Neural progenitor cell (in vitro differentiated cells): Measurements from ENCODE around the gene CLK3. TPM values are rescaled to one million over a fixed set of nuclear protein-coding genes. Genes with fewer than 3 reads are reported as not detected.

Experiments
- DNase-seq: peaks from one replicate; pipeline ENCODE4 v3.0.0-alpha.2; 2016; ENCODE audit warnings: low spot score
- H2AFZ ChIP-seq: fragments of 200-600 bp; sonication (generic); replicated peaks from 2 replicates; pipeline ENCODE4 v1.6.1; 2016; ENCODE audit warnings: antibody characterized with exemption
- H3F3A ChIP-seq: fragments of 200-600 bp; sonication (generic); 2 replicates; pipeline ENCODE4 v1.6.1; 2016; ENCODE audit warnings: antibody characterized with exemption, low read depth
- H3K27ac ChIP-seq: fragments of 200-600 bp; sonication (generic); 2 replicates; pipeline ENCODE4 v1.5.1; 2016; ENCODE audit warnings: mild to moderate bottlenecking
- H3K27me3 ChIP-seq: fragments of 200-600 bp; sonication (generic); 2 replicates; pipeline ENCODE4 v1.6.1; 2016; ENCODE audit warnings: mild to moderate bottlenecking, moderate library complexity
- H3K36me3 ChIP-seq: fragments of 200-600 bp; sonication (generic); 2 replicates; pipeline ENCODE4 v1.5.1; 2016
- H3K4me1 ChIP-seq: fragments of 200-600 bp; sonication (generic); 2 replicates; pipeline ENCODE4 v1.6.1; 2016; ENCODE audit warnings: mixed run types
- H3K4me2 ChIP-seq: fragments of 200-600 bp; sonication (generic); 2 replicates; pipeline ENCODE4 v1.6.1; 2016
- H3K4me3 ChIP-seq: fragments of 200-600 bp; sonication (generic); 2 replicates; pipeline ENCODE4 v1.5.1; 2016
- H3K79me2 ChIP-seq: fragments of 200-600 bp; sonication (generic); 2 replicates; pipeline ENCODE4 v1.6.1; 2016; ENCODE audit warnings: low read depth
- H3K9ac ChIP-seq: fragments of 200-600 bp; sonication (generic); 2 replicates; pipeline ENCODE4 v1.6.1; 2016
- H3K9me3 ChIP-seq: fragments of 200-600 bp; sonication (generic); 2 replicates; pipeline ENCODE4 v1.5.1; 2016; ENCODE audit warnings: low read depth
- H4K20me1 ChIP-seq: fragments of 200-600 bp; sonication (generic); 2 replicates; pipeline ENCODE4 v1.6.1; 2016; ENCODE audit warnings: low read depth
- H3K27ac Mint-ChIP-seq: 3 replicates; pipeline ENCODE4 v1.8.0; 2021; ENCODE audit warnings: mixed read lengths
- H3K27me3 Mint-ChIP-seq: 2 replicates; pipeline ENCODE4 v1.8.0; 2022; ENCODE audit warnings: low read depth, mild to moderate bottlenecking, inconsistent platforms, moderate library complexity, mixed read lengths; ENCODE audit not compliant: insufficient read depth
- H3K36me3 Mint-ChIP-seq: 3 replicates; pipeline ENCODE4 v1.8.0; 2021; ENCODE audit warnings: mixed read lengths
- H3K4me1 Mint-ChIP-seq: 3 replicates; pipeline ENCODE4 v1.8.0; 2021; ENCODE audit warnings: mixed read lengths
- H3K4me3 Mint-ChIP-seq: 3 replicates; pipeline ENCODE4 v1.8.0; 2021; ENCODE audit warnings: mild to moderate bottlenecking, moderate library complexity, mixed read lengths
- H3K9me3 Mint-ChIP-seq: 3 replicates; pipeline ENCODE4 v1.8.0; 2020; ENCODE audit warnings: mixed read lengths
- CTCF ChIP-seq: fragments of 200-600 bp; sonication (generic); IDR thresholded peaks from 2 replicates; pipeline ENCODE4 v1.5.1; 2017; ENCODE audit warnings: antibody characterized with exemption, mild to moderate bottlenecking
- EZH2 ChIP-seq: fragments of 200-600 bp; sonication (generic); IDR thresholded peaks from 2 replicates; pipeline ENCODE4 v1.6.1; 2017; ENCODE audit warnings: antibody characterized with exemption, mild to moderate bottlenecking, moderate library complexity
- EZH2phosphoT487 ChIP-seq: fragments of 200-600 bp; sonication (generic); IDR thresholded peaks from 2 replicates; pipeline ENCODE4 v1.6.1; 2017; ENCODE audit warnings: antibody characterized with exemption
- total RNA-seq: library from RNA; depleted of rRNA; stranded (reverse); fragments of >200 nt; gene quantifications from 2 replicates; pipeline ENCODE4 v1.2.3, GENCODE V29; 2015; ENCODE audit warnings: low replicate concordance

Gene CLK3
- total RNA-seq, 1 donor from 2014 or later, result 66.1 TPM

- no peak for TF ChIP-seq EZH2phosphoT487
- peak; percentile 93 for TF ChIP-seq CTCF
- no peak for TF ChIP-seq EZH2
- H3K79me2 ChIP-seq, result no peaks in the 10 kb centered on the region
- Mint-ChIP-seq H3K9me3 (no peaks in the 10 kb centered on the region), H3K4me3 (no peak overlapping the region), H3K27me3 (no peaks in the 10 kb centered on the region), H3K27ac (no peak overlapping the region), H3K4me1 (no peaks in the 10 kb centered on the region), H3K36me3 (peaks cover 9% of the 10 kb centered on the region)
- no peak overlapping the region for H3K4me2 ChIP-seq
- peaks cover 58% of the 10 kb centered on the region for H4K20me1 ChIP-seq
- H3K9me3 ChIP-seq, result no peaks in the 10 kb centered on the region
- H3K4me1 ChIP-seq, result no peaks in the 10 kb centered on the region
- H2AFZ ChIP-seq, result no peak overlapping the region
- peaks cover 2% of the 10 kb centered on the region for H3F3A ChIP-seq
- DNase-seq, result peak; percentile 78
- H3K9ac ChIP-seq, result no peak overlapping the region
- H3K36me3 ChIP-seq, result peaks cover 5% of the 10 kb centered on the region
- H3K27ac ChIP-seq, result no peak overlapping the region
- no peaks in the 10 kb centered on the region for H3K27me3 ChIP-seq
- H3K4me3 ChIP-seq, result no peak overlapping the region
These were observed 19.6 kb downstream of the CLK3 start for GRCh38 chr15:74635228-74635627.

- Mint-ChIP-seq H3K27ac (no peak overlapping the region), H3K4me1 (no peaks in the 10 kb centered on the region), H3K4me3 (no peak overlapping the region), H3K36me3 (peaks cover 9% of the 10 kb centered on the region), H3K9me3 (no peaks in the 10 kb centered on the region), H3K27me3 (no peaks in the 10 kb centered on the region)
- peaks cover 1% of the 10 kb centered on the region for H3K79me2 ChIP-seq
- no peak for TF ChIP-seq CTCF
- TF ChIP-seq EZH2, result no peak
- no peak for TF ChIP-seq EZH2phosphoT487
- H3K4me1 ChIP-seq, result no peaks in the 10 kb centered on the region
- H3K36me3 ChIP-seq, result peaks cover 5% of the 10 kb centered on the region
- no peak overlapping the region for H3K9ac ChIP-seq
- no peak overlapping the region for H2AFZ ChIP-seq
- peaks cover 2% of the 10 kb centered on the region for H3F3A ChIP-seq
- no peaks in the 10 kb centered on the region for H3K27me3 ChIP-seq
- no peak overlapping the region for H3K4me2 ChIP-seq
- peaks cover 46% of the 10 kb centered on the region for H4K20me1 ChIP-seq
- H3K27ac ChIP-seq, result no peak overlapping the region
- no peak for DNase-seq
- no peak overlapping the region for H3K4me3 ChIP-seq
- no peaks in the 10 kb centered on the region for H3K9me3 ChIP-seq
These were observed 21.3 kb downstream of the CLK3 start for GRCh38 chr15:74636984-74637383.

GRCh38 chr15:74641151-74641550, 25.5 kb downstream of the CLK3 start:
- peaks cover 43% of the 10 kb centered on the region for H4K20me1 ChIP-seq
- Mint-ChIP-seq H3K4me1 (peaks cover 13% of the 10 kb centered on the region), H3K27me3 (no peaks in the 10 kb centered on the region), H3K36me3 (peaks cover 12% of the 10 kb centered on the region), H3K27ac (no peak overlapping the region), H3K9me3 (no peaks in the 10 kb centered on the region), H3K4me3 (no peak overlapping the region)
- no peak overlapping the region for H3K27ac ChIP-seq
- no peaks in the 10 kb centered on the region for H3F3A ChIP-seq
- no peak overlapping the region for H3K4me3 ChIP-seq
- no peak for DNase-seq
- H3K4me1 ChIP-seq, result peaks cover 9% of the 10 kb centered on the region
- H3K36me3 ChIP-seq, result no peaks in the 10 kb centered on the region
- no peak overlapping the region for H3K4me2 ChIP-seq
- H3K9me3 ChIP-seq, result no peaks in the 10 kb centered on the region
- H3K9ac ChIP-seq, result no peak overlapping the region
- H3K27me3 ChIP-seq, result no peaks in the 10 kb centered on the region
- TF ChIP-seq CTCF, result no peak
- no peak for TF ChIP-seq EZH2
- TF ChIP-seq EZH2phosphoT487, result no peak
- peaks cover 17% of the 10 kb centered on the region for H3K79me2 ChIP-seq
- H2AFZ ChIP-seq, result no peak overlapping the region
